Measurements from ENCODE around the gene RAB11FIP4.

The RAB11FIP4 gene

DNA sequence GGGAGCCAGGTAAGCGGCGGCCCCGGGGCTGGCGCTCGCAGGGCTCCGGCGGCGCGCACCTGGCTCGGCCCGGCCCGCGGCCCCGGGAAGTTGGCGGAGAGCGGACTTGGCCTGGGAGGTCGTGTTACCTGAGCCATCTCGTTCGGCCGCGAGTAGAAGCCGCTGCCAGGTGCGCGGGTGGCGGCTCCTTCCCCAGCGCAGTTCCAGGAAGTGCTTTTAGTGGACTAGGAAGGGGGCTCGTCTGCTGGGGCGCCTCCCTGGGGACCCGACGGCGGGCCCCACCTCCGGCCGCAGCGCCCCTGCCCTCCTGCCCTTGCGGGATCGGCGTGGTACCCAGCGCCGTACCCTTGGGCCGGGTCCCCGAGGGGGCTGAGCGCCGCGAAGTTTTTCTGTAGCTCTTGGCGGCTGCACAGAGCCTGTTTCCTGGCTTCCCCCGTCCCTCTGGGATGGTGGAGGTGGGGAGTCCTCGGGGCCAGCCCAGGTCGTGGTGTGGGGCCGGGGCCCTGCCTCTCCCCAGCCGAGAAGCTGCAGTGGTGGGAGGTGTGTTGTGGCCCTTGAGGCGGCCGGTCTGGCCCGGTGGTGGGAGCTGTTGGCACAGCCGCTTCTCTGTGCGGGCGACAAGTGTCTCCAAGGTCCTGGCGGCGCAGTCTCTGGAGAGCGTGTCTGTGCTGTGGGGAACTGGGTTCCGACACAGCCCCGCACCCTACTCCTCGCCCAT is 96.9 kb downstream of the RAB11FIP4 start:
- DNase-seq = peak; percentile 75

- peak; percentile 65 for DNase-seq
These were observed 97.5 kb downstream of the RAB11FIP4 start for GRCh38 chr17:31488982-31489294.

- DNase-seq = no peak
These were observed 98.0 kb downstream of the RAB11FIP4 start for GRCh38 chr17:31489295-31490018.

- DNase-seq = no peak
These were observed 98.7 kb downstream of the RAB11FIP4 start for GRCh38 chr17:31490019-31490650.

- DNase-seq = no peak
These were observed 99.3 kb downstream of the RAB11FIP4 start for GRCh38 chr17:31490671-31491375.

GRCh38 chr17:31491376-31492131 is 100.1 kb downstream of the RAB11FIP4 start:
- no peak for DNase-seq

- DNase-seq = no peak
These were observed 100.7 kb downstream of the RAB11FIP4 start for GRCh38 chr17:31492206-31492605.

GRCh38 chr17:31492880-31493655 is 101.6 kb downstream of the RAB11FIP4 start:
- DNase-seq = peak; percentile 90

- DNase-seq = no peak
These were observed 102.2 kb downstream of the RAB11FIP4 start for GRCh38 chr17:31493656-31494155.

DNA sequence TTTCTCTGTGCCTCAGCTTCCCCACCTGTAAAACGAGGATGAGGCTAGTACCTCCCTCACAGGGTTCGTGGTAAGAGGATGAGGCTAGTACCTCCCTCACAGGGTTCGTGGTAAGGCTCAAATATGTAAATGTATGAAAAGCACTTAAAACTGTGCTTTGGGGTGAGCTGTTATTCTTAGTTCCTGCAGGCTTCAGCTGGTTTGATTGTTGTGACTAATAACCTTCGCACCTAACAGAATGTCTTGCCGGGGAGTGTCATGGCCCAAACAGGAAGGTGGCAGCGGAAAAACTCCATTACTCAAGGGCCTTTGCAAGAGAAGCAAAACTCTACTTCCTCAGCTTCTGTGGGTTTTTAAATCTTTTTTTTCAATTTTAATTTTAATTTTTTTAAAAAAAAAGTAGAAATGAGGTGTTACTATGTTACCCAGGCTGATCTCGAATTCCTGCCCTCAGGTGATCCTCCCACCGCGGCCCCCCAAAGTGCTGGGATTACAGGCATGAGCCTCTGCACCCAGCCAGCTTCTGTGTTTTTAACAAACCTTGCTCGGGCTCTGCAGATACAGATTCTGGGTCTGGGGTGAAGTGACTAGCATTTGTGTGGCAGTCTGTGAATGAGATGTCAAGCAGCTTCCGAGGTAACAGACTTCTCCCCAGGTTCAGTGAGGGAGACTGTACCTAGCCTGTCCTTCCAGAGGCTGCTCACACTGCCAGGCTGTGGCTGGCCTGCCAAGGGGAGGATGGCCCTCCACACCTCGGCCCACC is 103.0 kb downstream of the RAB11FIP4 start:
- peak; percentile 85 for DNase-seq

DNA sequence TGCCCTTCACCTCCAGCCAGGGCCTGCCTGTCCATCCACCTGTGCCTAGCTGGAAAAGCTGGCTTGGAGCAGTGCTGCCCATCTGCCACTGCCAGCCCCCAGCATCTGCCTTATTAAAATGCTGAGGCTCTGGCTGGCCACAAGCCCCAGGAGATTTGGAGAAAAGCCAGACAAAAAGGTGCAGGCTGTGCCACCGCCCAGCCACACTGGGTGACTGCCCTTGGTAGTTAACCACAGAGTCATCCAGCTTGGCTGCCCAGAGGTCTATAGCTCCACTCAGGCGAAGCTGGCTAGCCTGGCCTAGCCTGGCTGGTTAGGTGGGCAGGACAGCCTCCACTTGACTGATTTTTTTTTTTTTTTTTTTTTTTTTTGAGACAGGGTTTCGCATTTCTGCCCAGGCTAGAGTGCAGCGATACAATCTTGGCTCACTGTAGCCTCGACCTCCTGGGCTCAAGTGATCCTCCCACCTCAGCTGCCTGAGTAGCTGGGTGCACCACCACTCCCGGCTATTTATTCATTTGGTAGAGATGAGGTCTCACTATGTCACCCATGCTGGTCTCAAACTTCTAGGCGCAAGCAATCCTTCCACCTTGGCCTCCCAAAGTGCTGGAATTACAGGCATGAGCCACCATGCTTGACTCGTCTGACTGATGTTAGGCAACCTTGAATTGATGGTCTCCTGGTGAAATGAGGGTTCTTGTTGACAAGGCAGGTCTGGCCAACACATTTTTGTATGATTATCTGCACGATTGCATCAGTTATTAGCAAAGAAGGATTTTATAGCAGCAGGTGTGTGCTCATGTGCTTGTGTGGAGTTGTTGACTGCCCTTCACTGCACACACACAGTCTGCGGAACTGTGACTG is 103.8 kb downstream of the RAB11FIP4 start:
- no peak for DNase-seq

DNA sequence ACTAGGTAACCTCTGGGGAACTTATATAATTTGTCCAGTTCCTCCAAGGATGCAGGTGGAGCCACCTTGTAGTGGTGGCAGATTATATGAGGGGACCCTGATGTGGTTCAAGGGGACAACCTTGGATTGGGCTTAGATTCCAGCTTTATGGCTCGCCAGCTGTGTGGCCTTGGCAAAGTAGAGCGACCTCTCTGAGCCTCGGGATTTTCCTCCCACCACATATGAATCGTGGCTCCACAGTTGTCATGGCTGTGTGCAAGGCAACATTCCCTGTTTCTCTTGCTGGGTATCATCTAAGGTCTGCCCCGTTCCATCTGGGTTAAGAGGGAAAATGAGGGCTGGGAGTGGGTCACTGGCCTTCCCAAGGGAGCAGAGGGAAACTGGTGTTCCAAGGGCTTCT is 104.6 kb downstream of the RAB11FIP4 start:
- DNase-seq = no peak

DNA sequence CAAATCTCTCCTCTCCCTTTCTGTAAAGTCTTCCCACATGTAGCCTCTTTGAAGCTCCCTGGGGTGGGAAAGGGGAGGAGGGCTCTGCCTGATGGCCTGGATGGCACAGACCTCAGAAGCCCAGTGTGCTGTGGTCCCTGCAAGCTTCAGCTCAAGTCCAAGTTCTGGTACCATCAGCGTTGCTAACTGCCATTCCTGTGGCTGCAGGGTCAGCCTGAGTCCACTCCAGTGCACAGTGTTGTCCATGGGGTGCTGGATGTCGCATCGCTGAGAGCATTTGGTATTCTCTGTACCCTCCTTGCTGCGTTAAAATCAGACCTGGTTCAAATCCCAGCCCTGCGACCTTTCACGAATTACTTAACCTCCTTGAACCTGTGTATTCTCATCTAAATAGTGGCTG is 105.1 kb downstream of the RAB11FIP4 start:
- DNase-seq = no peak

GRCh38 chr17:31497431-31497830 is 106.0 kb downstream of the RAB11FIP4 start:
- no peak for DNase-seq

DNA sequence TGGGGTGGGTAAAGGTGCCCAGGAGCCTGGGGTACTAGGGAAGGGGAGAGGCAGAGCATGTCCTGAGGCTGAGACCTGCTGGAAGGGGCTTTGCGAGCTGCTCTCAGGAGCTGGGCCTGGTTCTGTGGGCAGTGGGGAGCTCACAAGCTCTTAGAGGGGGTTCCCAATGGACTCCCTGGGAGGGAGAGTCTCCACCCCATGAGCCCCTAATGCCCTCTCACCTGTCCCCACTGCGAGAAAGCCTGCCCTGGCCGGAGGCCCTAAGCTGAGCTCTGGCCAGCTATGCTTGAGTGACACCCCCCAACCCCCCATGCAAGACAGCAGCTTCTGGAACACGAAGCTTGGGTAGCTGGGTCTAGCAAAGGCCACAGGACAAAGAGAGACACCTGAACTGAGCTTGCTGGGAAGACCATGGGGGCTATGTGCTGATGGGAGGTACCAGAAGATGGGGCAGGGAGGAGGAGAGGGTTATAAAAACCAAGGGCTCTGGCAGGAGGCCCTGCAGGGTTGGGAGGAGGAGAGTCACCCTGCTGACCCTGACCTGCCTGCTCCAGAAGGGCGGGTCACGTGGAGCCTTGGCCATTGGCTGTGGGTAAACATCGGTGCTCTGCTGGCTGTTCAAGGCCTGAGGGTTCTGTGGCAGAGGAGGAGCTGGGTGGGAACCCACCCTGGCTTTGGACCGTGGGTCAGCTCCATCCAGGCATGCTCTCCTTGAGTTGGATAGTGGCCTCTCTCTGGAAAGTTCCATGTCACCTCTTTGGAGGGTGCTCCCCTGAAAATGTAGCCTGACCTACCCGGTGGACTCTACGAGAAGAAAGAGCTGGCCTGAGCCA is 106.7 kb downstream of the RAB11FIP4 start:
- no peak for DNase-seq

DNA sequence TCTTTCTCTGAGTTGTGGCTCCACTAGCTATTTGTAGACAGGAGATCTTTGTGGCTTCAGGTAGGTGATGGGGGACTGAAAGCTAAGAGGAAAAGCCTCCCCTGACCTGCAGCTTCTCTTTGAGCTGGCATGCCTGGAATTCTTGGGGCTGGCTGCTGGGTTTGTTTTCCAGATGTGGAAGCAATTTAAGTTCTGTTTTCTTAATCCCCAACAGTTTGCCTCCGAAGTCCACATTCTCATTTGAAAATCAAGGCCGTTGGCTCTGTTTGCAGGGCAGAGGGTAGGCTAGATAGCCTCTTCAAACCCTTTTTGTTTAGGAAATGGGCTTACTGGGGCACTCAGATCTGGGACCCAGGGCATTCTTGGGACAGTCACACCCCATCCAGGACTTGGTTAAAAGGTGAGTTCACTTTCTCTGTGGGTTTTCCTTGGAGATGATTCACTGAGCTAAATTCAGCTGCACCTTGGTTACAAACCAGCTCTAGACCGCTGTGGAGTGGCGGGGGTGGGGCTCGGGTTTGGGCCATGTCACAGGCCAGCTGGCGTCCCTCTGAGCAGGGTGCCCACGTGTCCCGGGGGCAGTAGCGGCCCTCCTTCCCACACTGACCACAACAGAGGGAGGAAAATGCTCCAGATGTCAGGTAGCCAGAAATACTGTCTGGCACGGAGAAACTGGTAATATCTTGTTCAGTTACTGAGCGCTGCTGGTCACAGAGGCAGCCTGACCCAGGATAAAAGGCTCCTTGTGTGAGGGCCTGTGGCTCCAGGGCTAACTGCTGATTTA is 108.5 kb downstream of the RAB11FIP4 start:
- DNase-seq = no peak

- DNase-seq = no peak
These were observed 115.0 kb downstream of the RAB11FIP4 start for GRCh38 chr17:31506517-31506916.

Measured in activated effector memory CD4-positive, alpha-beta T cell treated with anti-CD3 and anti-CD28 coated beads, Interleukin-2, amount 50 U/mL, for 16 hours (primary cell).